ACC112 (cell line): Measurements from ENCODE around the gene LRRC8D.
A peak's percentile ranks its signal among the peaks of the same experiment; 100 is the strongest.

Experiments used
- H2AFZ ChIP-seq: fragments of 200-600 bp; sonication (generic); one replicate; pipeline ENCODE4 v1.6.0; 2017; ENCODE audit warnings: antibody characterized with exemption, low read length; ENCODE audit not compliant: unreplicated experiment
- H3K27ac ChIP-seq: fragments of 200-600 bp; sonication (generic); 2 replicates; pipeline ENCODE4 v1.5.1; 2014; ENCODE audit warnings: low read depth, mild to moderate bottlenecking, antibody characterized with exemption, low read length, moderate library complexity
- H3K27me3 ChIP-seq: fragments of 200-600 bp; sonication (generic); 2 replicates; pipeline ENCODE4 v1.6.1; 2014; ENCODE audit warnings: mild to moderate bottlenecking, antibody characterized with exemption, low read length, moderate library complexity, mixed read lengths; ENCODE audit not compliant: insufficient read depth
- H3K36me3 ChIP-seq: fragments of 200-600 bp; sonication (generic); 2 replicates; pipeline ENCODE4 v1.6.1; 2016; ENCODE audit warnings: mild to moderate bottlenecking, antibody characterized with exemption, low read length, moderate library complexity, mixed read lengths; ENCODE audit not compliant: insufficient read depth
- H3K4me1 ChIP-seq: fragments of 200-600 bp; sonication (generic); one replicate; pipeline ENCODE4 v1.6.1; 2016; ENCODE audit warnings: low read length, mixed read lengths; ENCODE audit not compliant: insufficient read depth, unreplicated experiment, control insufficient read depth
- H3K4me3 ChIP-seq: fragments of 200-600 bp; sonication (generic); 2 replicates; pipeline ENCODE4 v1.5.1; 2014; ENCODE audit warnings: mild to moderate bottlenecking, low read depth, low read length
- H3K79me2 ChIP-seq: fragments of 200-600 bp; sonication (generic); one replicate; pipeline ENCODE4 v1.6.0; 2016; ENCODE audit warnings: low read length; ENCODE audit not compliant: control insufficient read depth, unreplicated experiment, insufficient read depth

The LRRC8D gene

GRCh38 chr1:89896105-89896942 lies 75.5 kb downstream of the LRRC8D start:
- no peak overlapping the region for H3K4me3 ChIP-seq
- H3K27ac ChIP-seq = no peak overlapping the region
- H3K79me2 ChIP-seq = peaks cover 23% of the 10 kb centered on the region
- no peaks in the 10 kb centered on the region for H3K27me3 ChIP-seq
- H2AFZ ChIP-seq = no peak overlapping the region
- H3K36me3 ChIP-seq = peaks cover 4% of the 10 kb centered on the region; the same call in 1 of the 2 replicates
- H3K4me1 ChIP-seq = peaks cover 28% of the 10 kb centered on the region

GRCh38 chr1:89897347-89898133 lies 76.7 kb downstream of the LRRC8D start:
- Histone ChIP-seq H3K4me1 (peaks cover 24% of the 10 kb centered on the region), H3K4me3 (no peak overlapping the region), H3K79me2 (peaks cover 16% of the 10 kb centered on the region), H2AFZ (no peak overlapping the region), H3K27me3 (no peaks in the 10 kb centered on the region), H3K27ac (no peak overlapping the region), H3K36me3 (peaks cover 4% of the 10 kb centered on the region; the same call in 1 of the 2 replicates)

GRCh38 chr1:89898150-89898549 lies 77.3 kb downstream of the LRRC8D start:
- Histone ChIP-seq H3K79me2 (peaks cover 13% of the 10 kb centered on the region), H3K36me3 (peaks cover 4% of the 10 kb centered on the region; the same call in 1 of the 2 replicates), H2AFZ (no peak overlapping the region), H3K27me3 (no peaks in the 10 kb centered on the region), H3K27ac (no peak overlapping the region), H3K4me3 (no peak overlapping the region), H3K4me1 (peaks cover 24% of the 10 kb centered on the region)

GRCh38 chr1:89898695-89899470 lies 78.1 kb downstream of the LRRC8D start:
- Histone ChIP-seq H3K79me2 (peaks cover 11% of the 10 kb centered on the region), H3K4me1 (peaks cover 24% of the 10 kb centered on the region), H3K27ac (no peak overlapping the region)

GRCh38 chr1:89900323-89900722 lies 79.5 kb downstream of the LRRC8D start:
- H3K27me3 ChIP-seq = no peaks in the 10 kb centered on the region
- H3K79me2 ChIP-seq = peaks cover 21% of the 10 kb centered on the region
- no peak overlapping the region for H3K27ac ChIP-seq
- no peak overlapping the region for H2AFZ ChIP-seq
- no peak overlapping the region for H3K4me3 ChIP-seq
- H3K36me3 ChIP-seq = peaks cover 4% of the 10 kb centered on the region; the same call in 1 of the 2 replicates
- peaks cover 24% of the 10 kb centered on the region for H3K4me1 ChIP-seq

More at GRCh38 chr1:89898695-89899470, 78.1 kb downstream of the LRRC8D start:
- Histone ChIP-seq H3K36me3 (peaks cover 4% of the 10 kb centered on the region; the same call in 1 of the 2 replicates), H2AFZ (no peak overlapping the region), H3K4me3 (no peak overlapping the region), H3K27me3 (no peaks in the 10 kb centered on the region)

GRCh38 chr1:89900791-89901708 lies 80.2 kb downstream of the LRRC8D start:
- H3K36me3 ChIP-seq = peaks cover 4% of the 10 kb centered on the region; the same call in 1 of the 2 replicates
- H3K4me1 ChIP-seq = peaks cover 32% of the 10 kb centered on the region
- H3K4me3 ChIP-seq = no peak overlapping the region
- H3K27me3 ChIP-seq = no peaks in the 10 kb centered on the region
- peaks cover 23% of the 10 kb centered on the region for H3K79me2 ChIP-seq
- H3K27ac ChIP-seq = no peak overlapping the region
- no peak overlapping the region for H2AFZ ChIP-seq

- Histone ChIP-seq H3K4me3 (no peak overlapping the region), H3K79me2 (peaks cover 23% of the 10 kb centered on the region), H3K4me1 (peaks cover 40% of the 10 kb centered on the region), H3K27ac (no peak overlapping the region), H3K36me3 (peaks cover 4% of the 10 kb centered on the region; the same call in 1 of the 2 replicates), H2AFZ (no peak overlapping the region), H3K27me3 (no peaks in the 10 kb centered on the region)
Observed at GRCh38 chr1:89901957-89902669, 81.3 kb downstream of the LRRC8D start.

GRCh38 chr1:89903550-89903949 lies 82.7 kb downstream of the LRRC8D start:
- Histone ChIP-seq H3K4me3 (no peak overlapping the region), H3K27ac (peak overlapping the region; percentile 24; the same call in 1 of the 2 replicates), H3K4me1 (peaks cover 54% of the 10 kb centered on the region), H3K36me3 (no peaks in the 10 kb centered on the region), H3K27me3 (no peaks in the 10 kb centered on the region), H2AFZ (no peak overlapping the region), H3K79me2 (peaks cover 21% of the 10 kb centered on the region)

GRCh38 chr1:89904219-89904980 lies 83.6 kb downstream of the LRRC8D start:
- peaks cover 62% of the 10 kb centered on the region for H3K4me1 ChIP-seq
- no peaks in the 10 kb centered on the region for H3K36me3 ChIP-seq
- peak overlapping the region; percentile 95; the same call in 1 of the 2 replicates for H3K27ac ChIP-seq
- no peaks in the 10 kb centered on the region for H3K27me3 ChIP-seq
- no peak overlapping the region for H2AFZ ChIP-seq
- no peak overlapping the region for H3K4me3 ChIP-seq
- peaks cover 21% of the 10 kb centered on the region for H3K79me2 ChIP-seq
